Mammary epithelial cell (primary cell): ENCODE measurements around the gene NTMT1.

Source experiments
- CTCF ChIP-seq, 2 donors: IDR thresholded peaks in 1 of 2; conservative IDR thresholded peaks in 1 of 2; 2 replicates each; pipeline ENCODE4 v1.5.1; 2011 to 2012; ENCODE audit warnings: inconsistent platforms in 2 of 2, low read length in 2 of 2, mild to moderate bottlenecking in 2 of 2, control low read depth in 1 of 2, low read depth in 1 of 2; ENCODE audit not compliant: insufficient read depth in 1 of 2; ENCODE audit errors: extremely low read depth in 1 of 2
- EZH2 ChIP-seq: IDR thresholded peaks from 2 replicates; pipeline ENCODE4 v1.6.1; 2012; ENCODE audit warnings: low read length, inconsistent platforms, borderline replicate concordance

GRCh38 chr9:129595311-129595741 lies 30.6 kb upstream of the NTMT1 start:
- TF ChIP-seq CTCF (conservative IDR thresholded peaks at IDR 0.05 in 1 of 2, IDR thresholded peaks at IDR 0.05 in 1 of 2; ENCODE audit: extremely low read depth in 1 of 2, insufficient read depth in 1 of 2, low read depth in 1 of 2, low read length in 2 of 2) (no peak), EZH2 (no peak)
